Glomerular visceral epithelial cell (primary cell): Measurements from ENCODE around the gene PNPT1.
"Not testable (repeated sequence)": the region's sequence is repeated elsewhere in the genome, so short reads cannot be mapped to it uniquely, and the experiment has no call there.

Experiments used
- DNase-seq: peaks from one replicate; pipeline ENCODE4 v3.0.0-alpha.2; 2016; ENCODE audit errors: extremely low spot score

Gene PNPT1

DNA sequence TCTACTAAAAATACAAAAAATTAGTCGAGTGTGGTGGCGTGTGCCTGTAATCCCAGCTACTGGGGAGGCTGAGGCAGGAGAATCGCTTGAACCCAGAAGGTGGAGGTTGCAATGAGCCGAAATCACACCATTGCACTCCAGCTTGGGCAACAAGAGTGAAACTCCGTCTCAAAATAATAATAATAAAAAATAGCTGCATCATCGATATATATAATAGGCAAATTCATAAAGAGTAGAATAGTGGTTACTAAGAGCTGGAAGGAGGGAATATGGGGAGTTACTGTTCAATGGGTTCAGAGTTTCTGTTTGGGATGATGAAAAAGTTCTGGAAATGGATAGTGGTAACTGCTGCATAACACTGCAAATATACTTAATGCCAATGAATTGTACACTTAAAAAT, 96.8 kb downstream of the PNPT1 start:
- not testable (repeated sequence) for DNase-seq

GRCh38 chr2:55595536-55595935, 98.1 kb downstream of the PNPT1 start:
- no peak for DNase-seq

DNA sequence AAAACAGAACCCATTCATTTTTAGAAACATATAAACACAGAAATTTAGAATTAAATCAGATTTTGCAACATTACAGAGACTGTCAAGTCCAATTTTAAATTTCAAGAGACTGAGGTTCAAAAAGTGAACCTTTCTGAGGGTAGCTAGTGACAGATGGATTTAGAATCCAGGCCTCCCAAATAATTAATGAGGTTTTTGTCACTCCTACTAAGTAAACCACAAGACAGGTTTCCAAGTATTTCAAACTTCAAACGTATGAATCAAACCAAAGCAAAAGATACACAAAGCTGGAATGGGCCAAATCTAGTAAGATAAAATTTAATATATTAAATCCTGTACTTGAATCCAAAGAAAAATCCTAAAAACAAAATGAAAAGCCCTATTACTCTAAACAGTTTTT, 101.5 kb downstream of the PNPT1 start:
- DNase-seq, result no peak

DNA sequence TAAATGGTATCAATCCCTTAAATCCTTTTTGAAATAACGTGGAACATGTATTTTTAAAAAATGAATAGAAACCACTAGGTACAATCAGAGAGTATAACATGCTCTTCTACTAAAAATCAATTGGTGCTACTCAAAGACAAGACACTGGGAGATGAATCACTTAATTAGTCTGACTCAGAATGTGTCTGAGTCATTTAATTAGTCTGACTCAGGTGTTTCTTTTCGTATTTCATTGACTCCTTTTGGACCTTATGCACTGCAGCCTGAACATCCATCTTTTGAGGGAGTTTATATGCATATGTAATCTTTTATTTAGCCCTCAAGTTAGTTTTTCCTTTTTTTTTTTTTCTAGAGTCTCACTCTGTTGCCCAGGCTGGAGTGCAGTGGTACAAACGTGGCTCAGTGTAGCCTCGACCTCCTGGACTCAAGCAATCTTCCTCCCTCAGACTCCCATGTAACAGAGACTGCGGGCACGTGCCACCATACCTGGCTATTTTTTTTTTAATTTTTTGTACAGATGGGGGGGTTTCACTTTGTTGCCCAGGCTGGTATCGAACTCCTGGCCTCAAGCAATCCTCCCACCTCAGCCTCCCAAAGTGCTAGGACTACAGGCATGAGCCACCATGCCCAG, 102.7 kb downstream of the PNPT1 start:
- DNase-seq, result peak; percentile 35

DNA sequence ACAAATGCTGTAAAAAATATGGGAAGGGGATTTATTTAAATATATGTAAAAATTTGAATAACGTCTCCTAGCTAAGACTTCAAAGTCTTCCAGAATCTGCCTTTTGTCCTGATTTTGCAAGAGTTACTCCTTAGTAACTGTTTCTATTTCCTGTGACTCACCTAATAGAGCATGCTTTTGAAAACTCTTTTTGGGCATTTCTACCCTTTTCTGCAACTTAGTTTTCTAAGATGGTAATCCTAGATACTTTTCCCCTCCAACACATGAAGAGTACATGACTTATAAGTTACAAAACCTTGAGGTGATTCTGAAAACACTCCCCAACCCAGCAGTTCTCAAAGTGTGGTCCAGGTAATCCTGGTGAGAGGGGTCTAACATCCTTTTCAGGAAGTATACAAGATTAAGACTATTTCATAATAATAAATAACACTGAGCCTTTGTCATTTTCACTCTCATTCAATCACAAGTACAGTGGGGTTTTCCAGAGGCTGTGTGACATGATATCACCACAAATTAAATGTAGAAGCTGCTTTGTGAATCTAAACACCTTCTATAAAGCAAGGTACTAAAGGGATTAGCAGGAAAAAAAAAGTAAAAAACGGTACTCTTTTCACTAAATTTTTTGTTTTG, 108.1 kb downstream of the PNPT1 start:
- no peak for DNase-seq
